GM23338 (cell line): ENCODE results near the gene RUNX1. TPM values are rescaled to one million over a fixed set of nuclear protein-coding genes. Genes with fewer than 3 reads are reported as not detected.

Source experiments
- ATAC-seq: fragments of 200-7000 bp; cut with Tn5 transposase; 3 replicates; pipeline ENCODE4 v1.9.1; 2020
- DNase-seq: peaks from one replicate; pipeline ENCODE4 v3.0.0-alpha.2; 2015; ENCODE audit warnings: low spot score
- H2AFZ ChIP-seq: fragments of 200-600 bp; sonication (generic); 2 replicates; pipeline ENCODE4 v1.8.0; 2016; ENCODE audit warnings: antibody characterized with exemption, mild to moderate bottlenecking, moderate library complexity
- H3F3A ChIP-seq: fragments of 200-600 bp; sonication (generic); replicated peaks from 2 replicates; pipeline ENCODE4 v1.8.0; 2017; ENCODE audit warnings: antibody characterized with exemption, mixed run types, low read depth
- H3K27ac ChIP-seq: fragments of 200-600 bp; sonication (generic); 2 replicates; pipeline ENCODE4 v1.6.1; 2016; ENCODE audit warnings: low read depth
- H3K27me3 ChIP-seq: fragments of 200-600 bp; sonication (generic); 2 replicates; pipeline ENCODE4 v1.8.0; 2016; ENCODE audit warnings: mild to moderate bottlenecking, mixed run types, moderate library complexity; ENCODE audit not compliant: insufficient read depth
- H3K36me3 ChIP-seq: fragments of 200-600 bp; sonication (generic); 2 replicates; pipeline ENCODE4 v1.8.0; 2016; ENCODE audit warnings: mild to moderate bottlenecking; ENCODE audit not compliant: insufficient read depth
- H3K4me1 ChIP-seq: fragments of 200-600 bp; sonication (generic); 2 replicates; pipeline ENCODE4 v1.8.0; 2016; ENCODE audit warnings: mild to moderate bottlenecking, moderate library complexity; ENCODE audit not compliant: insufficient read depth
- H3K4me2 ChIP-seq: fragments of 200-600 bp; sonication (generic); 2 replicates; pipeline ENCODE4 v1.7.1; 2017; ENCODE audit warnings: mixed run types
- H3K4me3 ChIP-seq: fragments of 200-600 bp; sonication (generic); 2 replicates; pipeline ENCODE4 v1.6.1; 2016; ENCODE audit warnings: mixed run types
- H3K79me2 ChIP-seq: fragments of 200-600 bp; sonication (generic); replicated peaks from 2 replicates; pipeline ENCODE4 v1.8.0; 2017; ENCODE audit warnings: mild to moderate bottlenecking; ENCODE audit not compliant: insufficient read depth
- H3K9me2 ChIP-seq: fragments of 200-600 bp; sonication (generic); 2 replicates; pipeline ENCODE4 v1.8.0; 2017; ENCODE audit not compliant: insufficient read depth
- H4K20me1 ChIP-seq: fragments of 200-600 bp; sonication (generic); replicated peaks from 2 replicates; pipeline ENCODE4 v1.8.0; 2017; ENCODE audit warnings: mild to moderate bottlenecking; ENCODE audit not compliant: insufficient read depth
- H3K27ac Mint-ChIP-seq: 2 replicates; pipeline ENCODE4 v1.8.0; 2020; ENCODE audit warnings: inconsistent platforms, mild to moderate bottlenecking, moderate library complexity, mixed read lengths
- H3K27me3 Mint-ChIP-seq: 3 replicates; pipeline ENCODE4 v1.8.0; 2022; ENCODE audit warnings: low read depth, mild to moderate bottlenecking, moderate library complexity, mixed read lengths, inconsistent platforms; ENCODE audit not compliant: insufficient read depth, poor library complexity
- H3K36me3 Mint-ChIP-seq: 3 replicates; pipeline ENCODE4 v1.8.0; 2021; ENCODE audit warnings: low read depth, mild to moderate bottlenecking, inconsistent platforms, moderate library complexity, mixed read lengths
- H3K4me1 Mint-ChIP-seq: 3 replicates; pipeline ENCODE4 v1.8.0; 2020; ENCODE audit warnings: mild to moderate bottlenecking, inconsistent platforms, mixed read lengths
- H3K4me3 Mint-ChIP-seq: 3 replicates; pipeline ENCODE4 v1.8.0; 2021; ENCODE audit warnings: moderate library complexity, mild to moderate bottlenecking, inconsistent platforms, mixed read lengths
- H3K9me3 Mint-ChIP-seq: 3 replicates; pipeline ENCODE4 v1.8.0; 2020; ENCODE audit warnings: moderate library complexity, mild to moderate bottlenecking, inconsistent platforms, mixed read lengths
- EZH2 ChIP-seq: fragments of 200-600 bp; sonication (generic); IDR thresholded peaks from one replicate; pipeline ENCODE4 v1.8.0; 2017; ENCODE audit warnings: antibody characterized with exemption, mild to moderate bottlenecking, low read depth; ENCODE audit not compliant: unreplicated experiment
- NANOG ChIP-seq: IDR thresholded peaks from 2 replicates; pipeline ENCODE4 v1.6.1; 2016; ENCODE audit warnings: antibody characterized with exemption, borderline replicate concordance
- STAT1 ChIP-seq: IDR thresholded peaks from one replicate; pipeline ENCODE4 v1.6.1; 2016; ENCODE audit warnings: antibody characterized with exemption; ENCODE audit not compliant: unreplicated experiment
- polyA plus RNA-seq: library from polyadenylated mRNA; unstranded; fragments of >200 nt; fragmentation: Nextera tagmentation; extraction: Ambion mirVana; gene quantifications from 2 replicates; pipeline ENCODE4 v1.2.1, GENCODE V29; 2016
- total RNA-seq: library from RNA; depleted of rRNA; stranded (reverse); fragments of >200 nt; shearing (Covaris generic); gene quantifications from 2 replicates; pipeline ENCODE4 v1.2.3, GENCODE V29; 2014
- TF ChIP-seq, protein P1 (sequence below): IDR thresholded peaks from one replicate; pipeline ENCODE4 v1.6.1; 2018; ENCODE audit warnings: antibody characterized with exemption; ENCODE audit not compliant: unreplicated experiment
- TF ChIP-seq, protein P2 (sequence below): IDR thresholded peaks from 2 replicates; pipeline ENCODE4 v1.6.1; 2016; ENCODE audit warnings: antibody characterized with exemption
- TF ChIP-seq, protein P3 (sequence below): fragments of 250-450 bp; sonication (Bioruptor Pico); IDR thresholded peaks from 2 replicates; pipeline ENCODE4 v1.5.0; 2020; ENCODE audit warnings: mild to moderate bottlenecking, moderate library complexity

Gene RUNX1
- total and polyA plus RNA-seq, 2 experiments from 2014 or later: 0.29 to 1.1 TPM

DNA sequence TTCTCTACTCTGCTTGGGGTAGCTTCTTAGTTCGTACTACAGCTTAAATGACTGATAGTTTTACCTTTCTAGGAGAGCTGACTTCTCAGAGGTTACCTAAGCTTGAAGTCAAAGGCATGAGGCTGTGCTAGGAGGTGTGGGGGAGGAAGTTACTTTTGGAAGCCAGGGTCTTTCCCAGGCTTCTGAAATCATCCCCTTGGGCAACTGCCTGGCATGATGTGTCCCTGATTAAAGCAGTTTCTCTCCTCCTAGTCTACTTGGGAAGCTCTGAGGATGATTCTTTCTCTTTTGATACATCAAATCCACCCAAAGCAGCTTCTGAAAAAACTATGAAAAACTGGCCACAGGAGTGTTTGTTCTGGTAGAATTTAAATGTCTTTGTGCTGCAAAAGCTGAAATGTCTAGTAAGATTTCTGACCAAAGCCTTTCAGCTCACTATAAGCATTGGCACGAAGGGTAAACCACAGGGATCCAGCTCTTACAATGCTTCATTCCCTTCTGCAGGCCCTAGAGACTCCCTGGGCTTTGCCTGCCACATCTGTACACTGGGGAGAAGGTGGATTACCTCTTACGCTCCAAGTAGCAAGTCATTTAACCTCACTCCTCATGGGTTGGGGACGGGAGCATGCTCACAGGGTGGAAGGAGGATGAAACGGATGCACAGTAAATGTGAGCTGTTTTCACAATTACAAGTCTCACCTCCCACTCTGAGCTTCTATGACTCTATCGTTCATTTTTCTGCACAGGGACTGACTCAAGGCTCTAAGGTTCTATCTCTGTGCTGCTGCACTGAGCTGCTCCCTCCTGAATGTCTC lies 59.6 kb downstream of the RUNX1 start:
- Histone ChIP-seq H3K79me2 (no peaks in the 10 kb centered on the region), H3K4me1 (no peaks in the 10 kb centered on the region), H3K4me3 (no peak overlapping the region), H3K4me2 (no peak overlapping the region), H3K9me2 (no peaks in the 10 kb centered on the region), H3K27me3 (no peaks in the 10 kb centered on the region), H3K27ac (no peak overlapping the region), H3K36me3 (no peaks in the 10 kb centered on the region), H4K20me1 (no peaks in the 10 kb centered on the region), H2AFZ (no peak overlapping the region), H3F3A (no peaks in the 10 kb centered on the region)
- no peak for TF ChIP-seq EZH2
- TF ChIP-seq, protein P1, sequence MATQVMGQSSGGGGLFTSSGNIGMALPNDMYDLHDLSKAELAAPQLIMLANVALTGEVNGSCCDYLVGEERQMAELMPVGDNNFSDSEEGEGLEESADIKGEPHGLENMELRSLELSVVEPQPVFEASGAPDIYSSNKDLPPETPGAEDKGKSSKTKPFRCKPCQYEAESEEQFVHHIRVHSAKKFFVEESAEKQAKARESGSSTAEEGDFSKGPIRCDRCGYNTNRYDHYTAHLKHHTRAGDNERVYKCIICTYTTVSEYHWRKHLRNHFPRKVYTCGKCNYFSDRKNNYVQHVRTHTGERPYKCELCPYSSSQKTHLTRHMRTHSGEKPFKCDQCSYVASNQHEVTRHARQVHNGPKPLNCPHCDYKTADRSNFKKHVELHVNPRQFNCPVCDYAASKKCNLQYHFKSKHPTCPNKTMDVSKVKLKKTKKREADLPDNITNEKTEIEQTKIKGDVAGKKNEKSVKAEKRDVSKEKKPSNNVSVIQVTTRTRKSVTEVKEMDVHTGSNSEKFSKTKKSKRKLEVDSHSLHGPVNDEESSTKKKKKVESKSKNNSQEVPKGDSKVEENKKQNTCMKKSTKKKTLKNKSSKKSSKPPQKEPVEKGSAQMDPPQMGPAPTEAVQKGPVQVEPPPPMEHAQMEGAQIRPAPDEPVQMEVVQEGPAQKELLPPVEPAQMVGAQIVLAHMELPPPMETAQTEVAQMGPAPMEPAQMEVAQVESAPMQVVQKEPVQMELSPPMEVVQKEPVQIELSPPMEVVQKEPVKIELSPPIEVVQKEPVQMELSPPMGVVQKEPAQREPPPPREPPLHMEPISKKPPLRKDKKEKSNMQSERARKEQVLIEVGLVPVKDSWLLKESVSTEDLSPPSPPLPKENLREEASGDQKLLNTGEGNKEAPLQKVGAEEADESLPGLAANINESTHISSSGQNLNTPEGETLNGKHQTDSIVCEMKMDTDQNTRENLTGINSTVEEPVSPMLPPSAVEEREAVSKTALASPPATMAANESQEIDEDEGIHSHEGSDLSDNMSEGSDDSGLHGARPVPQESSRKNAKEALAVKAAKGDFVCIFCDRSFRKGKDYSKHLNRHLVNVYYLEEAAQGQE: no peak
- TF ChIP-seq STAT1: no peak
- no peak for TF ChIP-seq NANOG
- TF ChIP-seq, protein P2, sequence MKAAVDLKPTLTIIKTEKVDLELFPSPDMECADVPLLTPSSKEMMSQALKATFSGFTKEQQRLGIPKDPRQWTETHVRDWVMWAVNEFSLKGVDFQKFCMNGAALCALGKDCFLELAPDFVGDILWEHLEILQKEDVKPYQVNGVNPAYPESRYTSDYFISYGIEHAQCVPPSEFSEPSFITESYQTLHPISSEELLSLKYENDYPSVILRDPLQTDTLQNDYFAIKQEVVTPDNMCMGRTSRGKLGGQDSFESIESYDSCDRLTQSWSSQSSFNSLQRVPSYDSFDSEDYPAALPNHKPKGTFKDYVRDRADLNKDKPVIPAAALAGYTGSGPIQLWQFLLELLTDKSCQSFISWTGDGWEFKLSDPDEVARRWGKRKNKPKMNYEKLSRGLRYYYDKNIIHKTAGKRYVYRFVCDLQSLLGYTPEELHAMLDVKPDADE: no peak
- TF ChIP-seq, protein P3, sequence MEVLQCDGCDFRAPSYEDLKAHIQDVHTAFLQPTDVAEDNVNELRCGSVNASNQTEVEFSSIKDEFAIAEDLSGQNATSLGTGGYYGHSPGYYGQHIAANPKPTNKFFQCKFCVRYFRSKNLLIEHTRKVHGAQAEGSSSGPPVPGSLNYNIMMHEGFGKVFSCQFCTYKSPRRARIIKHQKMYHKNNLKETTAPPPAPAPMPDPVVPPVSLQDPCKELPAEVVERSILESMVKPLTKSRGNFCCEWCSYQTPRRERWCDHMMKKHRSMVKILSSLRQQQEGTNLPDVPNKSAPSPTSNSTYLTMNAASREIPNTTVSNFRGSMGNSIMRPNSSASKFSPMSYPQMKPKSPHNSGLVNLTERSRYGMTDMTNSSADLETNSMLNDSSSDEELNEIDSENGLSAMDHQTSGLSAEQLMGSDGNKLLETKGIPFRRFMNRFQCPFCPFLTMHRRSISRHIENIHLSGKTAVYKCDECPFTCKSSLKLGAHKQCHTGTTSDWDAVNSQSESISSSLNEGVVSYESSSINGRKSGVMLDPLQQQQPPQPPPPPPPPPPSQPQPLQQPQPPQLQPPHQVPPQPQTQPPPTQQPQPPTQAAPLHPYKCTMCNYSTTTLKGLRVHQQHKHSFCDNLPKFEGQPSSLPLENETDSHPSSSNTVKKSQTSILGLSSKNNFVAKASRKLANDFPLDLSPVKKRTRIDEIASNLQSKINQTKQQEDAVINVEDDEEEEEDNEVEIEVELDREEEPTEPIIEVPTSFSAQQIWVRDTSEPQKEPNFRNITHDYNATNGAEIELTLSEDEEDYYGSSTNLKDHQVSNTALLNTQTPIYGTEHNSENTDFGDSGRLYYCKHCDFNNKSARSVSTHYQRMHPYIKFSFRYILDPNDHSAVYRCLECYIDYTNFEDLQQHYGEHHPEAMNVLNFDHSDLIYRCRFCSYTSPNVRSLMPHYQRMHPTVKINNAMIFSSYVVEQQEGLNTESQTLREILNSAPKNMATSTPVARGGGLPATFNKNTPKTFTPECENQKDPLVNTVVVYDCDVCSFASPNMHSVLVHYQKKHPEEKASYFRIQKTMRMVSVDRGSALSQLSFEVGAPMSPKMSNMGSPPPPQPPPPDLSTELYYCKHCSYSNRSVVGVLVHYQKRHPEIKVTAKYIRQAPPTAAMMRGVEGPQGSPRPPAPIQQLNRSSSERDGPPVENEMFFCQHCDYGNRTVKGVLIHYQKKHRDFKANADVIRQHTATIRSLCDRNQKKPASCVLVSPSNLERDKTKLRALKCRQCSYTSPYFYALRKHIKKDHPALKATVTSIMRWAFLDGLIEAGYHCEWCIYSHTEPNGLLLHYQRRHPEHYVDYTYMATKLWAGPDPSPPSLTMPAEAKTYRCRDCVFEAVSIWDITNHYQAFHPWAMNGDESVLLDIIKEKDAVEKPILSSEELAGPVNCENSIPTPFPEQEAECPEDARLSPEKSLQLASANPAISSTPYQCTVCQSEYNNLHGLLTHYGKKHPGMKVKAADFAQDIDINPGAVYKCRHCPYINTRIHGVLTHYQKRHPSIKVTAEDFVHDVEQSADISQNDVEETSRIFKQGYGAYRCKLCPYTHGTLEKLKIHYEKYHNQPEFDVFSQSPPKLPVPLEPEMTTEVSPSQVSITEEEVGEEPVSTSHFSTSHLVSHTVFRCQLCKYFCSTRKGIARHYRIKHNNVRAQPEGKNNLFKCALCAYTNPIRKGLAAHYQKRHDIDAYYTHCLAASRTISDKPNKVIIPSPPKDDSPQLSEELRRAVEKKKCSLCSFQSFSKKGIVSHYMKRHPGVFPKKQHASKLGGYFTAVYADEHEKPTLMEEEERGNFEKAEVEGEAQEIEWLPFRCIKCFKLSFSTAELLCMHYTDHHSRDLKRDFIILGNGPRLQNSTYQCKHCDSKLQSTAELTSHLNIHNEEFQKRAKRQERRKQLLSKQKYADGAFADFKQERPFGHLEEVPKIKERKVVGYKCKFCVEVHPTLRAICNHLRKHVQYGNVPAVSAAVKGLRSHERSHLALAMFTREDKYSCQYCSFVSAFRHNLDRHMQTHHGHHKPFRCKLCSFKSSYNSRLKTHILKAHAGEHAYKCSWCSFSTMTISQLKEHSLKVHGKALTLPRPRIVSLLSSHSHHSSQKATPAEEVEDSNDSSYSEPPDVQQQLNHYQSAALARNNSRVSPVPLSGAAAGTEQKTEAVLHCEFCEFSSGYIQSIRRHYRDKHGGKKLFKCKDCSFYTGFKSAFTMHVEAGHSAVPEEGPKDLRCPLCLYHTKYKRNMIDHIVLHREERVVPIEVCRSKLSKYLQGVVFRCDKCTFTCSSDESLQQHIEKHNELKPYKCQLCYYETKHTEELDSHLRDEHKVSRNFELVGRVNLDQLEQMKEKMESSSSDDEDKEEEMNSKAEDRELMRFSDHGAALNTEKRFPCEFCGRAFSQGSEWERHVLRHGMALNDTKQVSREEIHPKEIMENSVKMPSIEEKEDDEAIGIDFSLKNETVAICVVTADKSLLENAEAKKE (CRISPR knock-in tag): no peak
- no peak overlapping the region for H3K4me3 Mint-ChIP-seq
- no peak overlapping the region for H3K27ac Mint-ChIP-seq
- H3K9me3 Mint-ChIP-seq: no peaks in the 10 kb centered on the region
- H3K27me3 Mint-ChIP-seq: peaks cover 7% of the 10 kb centered on the region
- H3K4me1 Mint-ChIP-seq: peaks cover 9% of the 10 kb centered on the region
- no peaks in the 10 kb centered on the region for H3K36me3 Mint-ChIP-seq
- DNase-seq (no peak), ATAC-seq (no peak)
